ENCODE results near the gene LIMD2.

The LIMD2 gene

DNA sequence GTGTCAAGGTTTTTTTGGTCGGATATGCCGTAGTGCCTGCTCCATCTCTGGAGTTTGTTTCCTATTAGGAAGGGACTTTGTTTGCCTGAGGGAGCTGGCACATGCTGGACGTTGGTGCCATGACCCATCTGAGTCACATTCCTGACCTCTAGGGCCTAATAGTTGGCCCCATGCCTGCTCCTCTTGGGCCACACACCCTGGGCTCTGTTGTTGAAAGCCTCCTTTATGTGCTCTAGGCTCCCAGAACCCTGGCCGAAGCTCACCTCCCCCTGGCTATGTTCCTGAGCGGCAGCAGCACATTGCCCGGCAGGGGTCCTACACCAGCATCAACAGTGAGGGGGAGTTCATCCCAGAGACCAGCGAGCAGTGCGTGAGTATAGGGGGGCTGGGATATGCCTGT lies 18.4 kb downstream of the LIMD2 start:
- no peak for DNase-seq (ENCODE audit: low read depth in 2 of 2)

DNA sequence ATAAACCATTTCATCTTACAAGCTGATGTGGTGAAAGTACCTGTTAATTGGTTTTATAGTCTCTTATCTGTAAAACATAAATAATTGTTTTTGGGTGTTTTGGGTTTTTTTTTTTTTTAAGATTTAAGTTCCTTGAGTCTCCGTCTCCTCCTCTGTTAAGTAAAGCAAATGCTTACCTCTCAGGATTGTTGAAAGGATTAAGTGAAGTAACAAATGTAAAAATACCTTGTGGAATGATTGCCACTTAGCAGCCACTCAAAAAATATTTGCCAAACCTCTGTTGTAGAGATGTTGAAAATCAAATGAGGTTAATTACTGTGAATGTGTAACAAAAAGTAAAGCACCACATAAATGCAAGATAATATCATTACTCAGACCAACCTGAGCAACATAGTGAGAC lies 19.2 kb downstream of the LIMD2 start:
- no peak for DNase-seq (ENCODE audit: low read depth in 2 of 2)

GRCh38 chr17:63679214-63679613 lies 20.7 kb downstream of the LIMD2 start:
- no peak for DNase-seq (ENCODE audit: low read depth in 2 of 2)

- no peak for DNase-seq (ENCODE audit: low read depth in 2 of 2)
Measured at GRCh38 chr17:63676584-63676983, 23.3 kb downstream of the LIMD2 start.

- no peak for DNase-seq (ENCODE audit: low read depth in 2 of 2)
Measured at GRCh38 chr17:63675607-63676546, 24.0 kb downstream of the LIMD2 start.

DNA sequence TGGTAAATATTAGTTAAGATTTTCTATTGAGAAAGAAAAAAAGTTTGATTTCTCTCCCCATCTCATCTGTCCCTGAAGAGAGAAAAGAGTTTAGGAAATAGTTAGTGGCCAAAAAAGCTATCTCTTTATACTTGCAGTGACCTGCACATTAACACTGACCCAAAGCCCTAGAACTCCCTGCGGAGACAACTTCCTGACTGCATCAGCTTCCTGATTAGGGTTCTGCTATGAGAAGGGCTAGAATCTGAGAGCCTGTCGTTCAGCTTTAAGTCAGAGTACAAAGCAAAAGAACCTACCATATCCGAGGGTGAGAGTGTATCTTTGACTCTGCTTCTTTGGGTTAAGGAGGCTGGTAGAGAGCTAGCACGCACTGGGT lies 24.7 kb downstream of the LIMD2 start:
- no peak for DNase-seq (ENCODE audit: low read depth in 2 of 2)

DNA sequence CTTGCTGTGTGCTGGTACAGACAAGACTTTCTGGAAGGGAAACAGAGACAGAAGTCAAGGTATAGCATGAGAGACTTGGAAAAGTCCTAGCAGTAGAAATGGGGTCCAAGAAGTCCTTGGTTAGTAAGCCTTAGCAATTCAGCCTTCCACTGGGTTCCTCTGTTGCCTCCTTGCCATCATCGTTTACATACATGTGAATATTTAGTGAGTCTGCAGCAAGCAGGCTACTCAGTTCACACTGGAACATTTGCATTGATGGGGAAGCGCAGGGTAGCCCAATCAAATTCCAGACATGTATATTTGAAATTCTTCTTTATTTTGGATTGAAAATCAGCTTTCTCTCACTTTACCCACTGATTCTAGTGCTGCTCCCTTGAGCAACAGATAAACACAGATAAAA lies 27.1 kb downstream of the LIMD2 start:
- DNase-seq (ENCODE audit: low read depth in 2 of 2), result no peak

DNA sequence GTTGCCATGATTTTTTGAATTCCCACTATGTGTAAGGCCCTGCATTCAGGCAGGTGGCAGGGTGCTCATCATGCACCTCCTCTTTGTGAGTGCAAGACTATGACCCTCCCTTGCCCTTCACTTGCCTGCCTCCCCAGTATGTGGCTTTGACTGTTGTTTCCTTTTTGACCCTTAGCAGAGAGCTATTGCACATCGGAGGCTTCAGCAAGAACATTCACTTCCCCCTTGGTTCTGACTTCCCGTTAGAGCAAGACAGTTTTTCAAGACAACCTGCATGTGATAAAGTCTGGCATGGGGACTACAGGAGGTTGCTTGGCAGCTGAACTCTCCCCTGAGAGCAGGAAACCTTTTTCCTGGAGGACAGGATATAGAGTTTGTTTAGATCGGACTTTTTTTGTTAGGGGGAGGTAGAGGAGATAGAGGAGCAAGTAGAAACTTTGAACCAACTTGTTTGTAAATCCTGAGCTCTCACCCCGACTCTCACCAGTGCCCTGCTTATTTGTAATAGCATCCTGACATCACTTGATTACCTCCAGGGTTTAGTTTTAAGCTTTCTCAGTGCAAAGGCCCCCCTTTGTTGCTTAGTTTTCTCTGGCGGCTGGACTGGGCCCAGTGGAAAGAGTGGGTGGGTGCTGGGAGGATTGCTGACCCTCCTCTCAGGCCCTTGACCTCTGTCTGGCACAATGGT lies 34.3 kb downstream of the LIMD2 start:
- no peak for DNase-seq (ENCODE audit: low read depth in 2 of 2)

GRCh38 chr17:63659850-63660249 lies 40.1 kb downstream of the LIMD2 start:
- no peak for DNase-seq (ENCODE audit: low read depth in 2 of 2)

- no peak for DNase-seq (ENCODE audit: low read depth in 2 of 2)
Measured at GRCh38 chr17:63658366-63658765, 41.6 kb downstream of the LIMD2 start.

GRCh38 chr17:63657786-63658185 lies 42.1 kb downstream of the LIMD2 start:
- no peak for DNase-seq (ENCODE audit: low read depth in 2 of 2)

- no peak for DNase-seq (ENCODE audit: low read depth in 2 of 2)
Measured at GRCh38 chr17:63653050-63653449, 46.9 kb downstream of the LIMD2 start.

DNA sequence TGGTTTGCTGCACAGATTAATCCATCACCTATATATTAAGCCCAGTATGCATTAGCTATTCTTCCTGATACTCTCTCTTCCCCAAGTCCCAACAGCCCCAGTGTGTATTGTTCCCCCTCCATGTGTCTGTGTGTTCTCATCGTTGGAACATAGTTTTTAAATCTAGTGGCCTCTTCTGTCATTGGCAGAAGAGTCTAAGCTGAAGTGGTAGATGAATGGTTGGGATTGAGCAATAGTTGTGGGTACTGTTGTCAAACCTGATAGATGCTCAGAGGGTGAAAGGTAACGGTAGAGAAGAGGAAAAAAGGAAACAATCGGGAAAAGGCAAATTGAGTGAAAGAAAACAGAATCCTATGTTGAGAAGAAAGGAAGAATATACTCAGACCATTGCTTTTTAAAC lies 47.8 kb downstream of the LIMD2 start:
- no peak for DNase-seq (ENCODE audit: low read depth in 2 of 2)

GRCh38 chr17:63649813-63650212 lies 50.1 kb downstream of the LIMD2 start:
- no peak for DNase-seq (ENCODE audit: low read depth in 2 of 2)

- no peak for DNase-seq (ENCODE audit: low read depth in 2 of 2)
Measured at GRCh38 chr17:63647936-63648335, 52.0 kb downstream of the LIMD2 start.

DNA sequence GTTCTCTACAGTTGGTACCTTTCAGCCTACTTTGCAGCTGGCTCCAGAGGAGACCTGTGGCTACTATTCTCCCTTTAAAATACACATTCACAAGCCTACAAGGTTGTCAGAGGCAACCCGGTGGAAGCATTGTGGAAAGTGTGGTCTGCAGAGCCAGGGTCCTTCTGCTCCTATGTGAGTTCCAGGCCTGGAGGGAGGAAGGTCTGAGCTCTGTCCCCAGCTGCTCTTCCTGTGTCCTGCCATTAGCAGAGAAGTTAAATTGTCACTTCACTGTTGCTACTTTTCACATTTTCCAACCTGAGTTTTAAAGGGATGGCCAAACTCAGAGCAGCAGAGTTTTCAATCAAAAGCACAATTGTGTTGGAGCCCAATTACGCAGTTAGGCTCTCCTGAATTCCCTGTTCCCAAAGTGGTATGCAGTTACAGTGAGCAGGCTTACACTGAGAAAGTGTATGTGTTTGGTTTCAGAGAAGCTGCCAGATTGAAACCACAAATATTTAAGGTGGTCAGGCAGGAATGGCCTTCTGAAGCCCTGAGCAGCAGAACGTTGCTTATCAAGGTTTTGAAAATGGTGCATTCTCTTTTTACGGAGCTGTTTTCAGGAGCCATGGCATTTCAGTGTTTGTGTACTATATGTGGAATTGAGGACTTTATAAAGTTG lies 52.7 kb downstream of the LIMD2 start:
- DNase-seq (ENCODE audit: low read depth in 2 of 2), result no peak

- no peak for DNase-seq (ENCODE audit: low read depth in 2 of 2)
Measured at GRCh38 chr17:63646488-63646806, 53.5 kb downstream of the LIMD2 start.
